NCI-H2196 (cell line): ENCODE results near the gene GDNF.

Experiments used
- DNase-seq: peaks from one replicate; lab custom pipeline; 2025; ENCODE audit not compliant: unreplicated experiment; lab: John Stamatoyannopoulos, UW

GDNF gene

GRCh38 chr5:37787742-37788141 lies 52.1 kb downstream of the GDNF start:
- no peak for DNase-seq

GRCh38 chr5:37786862-37787519 lies 52.9 kb downstream of the GDNF start:
- DNase-seq, result no peak

- no peak for DNase-seq
Measured at GRCh38 chr5:37786416-37786815, 53.4 kb downstream of the GDNF start.

- DNase-seq, result peak; percentile 21
Measured at GRCh38 chr5:37781409-37781808, 58.4 kb downstream of the GDNF start.

- DNase-seq, result no peak
Measured at GRCh38 chr5:37777432-37778130, 62.3 kb downstream of the GDNF start.

GRCh38 chr5:37776826-37777225 lies 63.0 kb downstream of the GDNF start:
- no peak for DNase-seq

- peak; percentile 17 for DNase-seq
Measured at GRCh38 chr5:37774912-37775483, 64.8 kb downstream of the GDNF start.

- no peak for DNase-seq
Measured at GRCh38 chr5:37773809-37774208, 66.0 kb downstream of the GDNF start.

- DNase-seq, result no peak
Measured at GRCh38 chr5:37772255-37772654, 67.6 kb downstream of the GDNF start.

GRCh38 chr5:37771731-37772130 lies 68.1 kb downstream of the GDNF start:
- DNase-seq, result no peak

GRCh38 chr5:37771203-37771611 lies 68.6 kb downstream of the GDNF start:
- no peak for DNase-seq

- no peak for DNase-seq
Measured at GRCh38 chr5:37770786-37771185, 69.1 kb downstream of the GDNF start.

- no peak for DNase-seq
Measured at GRCh38 chr5:37769840-37770239, 70.0 kb downstream of the GDNF start.

- no peak for DNase-seq
Measured at GRCh38 chr5:37769108-37769507, 70.7 kb downstream of the GDNF start.

- DNase-seq, result no peak
Measured at GRCh38 chr5:37768371-37768770, 71.5 kb downstream of the GDNF start.

- DNase-seq, result no peak
Measured at GRCh38 chr5:37767961-37768360, 71.9 kb downstream of the GDNF start.

- no peak for DNase-seq
Measured at GRCh38 chr5:37767251-37767650, 72.6 kb downstream of the GDNF start.
